ENCODE measurements around the gene CBL.

CBL gene

GRCh38 chr11:119334174-119334930 is 128.2 kb downstream of the CBL start, which contains the start of gene RNF26:
Gene RNF26 (plus strand): TSS chr11:119334527. CDS start chr11:119335123, 596 bp downstream.
- peak; percentile 87 for DNase-seq (ENCODE audit: low read depth)

- no peak for DNase-seq (ENCODE audit: low read depth)
Observed at GRCh38 chr11:119335091-119335654, 129.0 kb downstream of the CBL start.

DNA sequence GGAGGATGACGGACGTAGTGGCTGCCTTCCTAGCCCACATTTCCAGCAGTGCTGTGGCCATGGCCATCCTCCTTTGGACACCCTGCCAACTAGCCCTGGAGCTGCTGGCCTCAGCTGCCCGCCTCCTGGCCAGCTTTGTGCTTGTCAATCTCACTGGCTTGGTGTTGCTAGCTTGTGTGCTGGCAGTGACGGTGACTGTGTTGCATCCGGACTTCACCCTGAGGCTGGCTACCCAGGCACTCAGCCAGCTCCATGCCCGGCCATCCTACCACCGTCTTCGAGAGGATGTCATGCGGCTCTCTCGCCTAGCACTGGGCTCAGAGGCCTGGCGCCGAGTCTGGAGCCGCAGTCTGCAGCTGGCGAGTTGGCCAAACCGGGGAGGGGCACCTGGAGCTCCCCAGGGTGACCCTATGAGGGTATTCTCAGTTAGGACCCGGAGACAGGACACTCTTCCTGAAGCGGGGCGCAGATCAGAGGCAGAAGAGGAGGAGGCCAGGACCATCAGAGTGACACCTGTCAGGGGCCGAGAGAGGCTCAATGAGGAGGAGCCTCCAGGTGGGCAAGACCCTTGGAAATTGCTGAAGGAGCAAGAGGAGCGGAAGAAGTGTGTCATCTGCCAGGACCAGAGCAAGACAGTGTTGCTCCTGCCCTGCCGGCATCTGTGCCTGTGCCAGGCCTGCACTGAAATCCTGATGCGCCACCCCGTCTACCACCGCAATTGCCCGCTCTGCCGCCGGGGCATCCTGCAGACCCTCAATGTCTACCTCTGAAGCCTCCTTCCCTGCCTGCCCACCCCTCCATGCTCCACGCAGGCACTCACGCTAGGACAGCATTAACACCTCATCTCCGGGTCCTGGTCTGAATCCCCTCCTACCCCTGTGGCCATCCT is 129.8 kb downstream of the CBL start:
- DNase-seq (ENCODE audit: low read depth): no peak

- DNase-seq (ENCODE audit: low read depth): no peak
Observed at GRCh38 chr11:119336744-119337469, 130.8 kb downstream of the CBL start.

- DNase-seq (ENCODE audit: low read depth): no peak
Observed at GRCh38 chr11:119337581-119338317, 131.6 kb downstream of the CBL start.

GRCh38 chr11:119338318-119338890 is 132.3 kb downstream of the CBL start:
- peak; percentile 50 for DNase-seq (ENCODE audit: low read depth)

DNA sequence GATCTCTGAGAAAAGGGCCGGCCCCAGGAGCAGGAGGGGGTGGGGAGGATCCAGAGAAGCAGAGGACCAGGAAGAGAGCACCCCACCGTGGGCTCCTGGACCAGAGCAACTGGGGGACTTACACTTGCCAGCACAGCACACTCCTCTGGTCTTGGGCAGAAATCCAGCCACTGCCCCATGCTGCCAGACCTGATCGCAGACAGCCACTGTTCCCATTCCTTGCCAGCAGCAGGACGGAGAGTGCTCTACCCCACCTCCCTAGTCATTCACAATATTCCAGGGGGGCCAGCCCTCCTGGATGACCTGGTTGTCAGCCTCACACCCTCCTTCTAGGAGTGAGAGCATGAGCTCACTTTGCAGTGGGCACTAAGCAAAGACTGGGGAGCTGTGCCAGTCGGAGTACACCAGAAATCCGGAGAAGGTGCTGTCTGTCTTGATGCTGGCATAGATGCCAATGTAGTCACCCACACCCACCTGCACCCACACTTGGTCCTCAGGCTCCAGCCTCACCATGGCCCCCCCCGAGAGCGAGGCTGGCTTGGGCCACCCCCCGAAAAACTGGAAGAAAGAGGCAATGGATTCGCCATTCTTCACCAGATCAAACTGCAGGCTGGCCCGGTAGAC is 132.9 kb downstream of the CBL start:
- DNase-seq (ENCODE audit: low read depth): no peak

GRCh38 chr11:119339589-119340334 is 133.6 kb downstream of the CBL start:
- no peak for DNase-seq (ENCODE audit: low read depth)

- no peak for DNase-seq (ENCODE audit: low read depth)
Observed at GRCh38 chr11:119340335-119341221, 134.4 kb downstream of the CBL start, which contains the start of gene C1QTNF5. Gene C1QTNF5 (minus strand): TSS chr11:119340883. CDS start chr11:119340397, 486 bp downstream.

DNA sequence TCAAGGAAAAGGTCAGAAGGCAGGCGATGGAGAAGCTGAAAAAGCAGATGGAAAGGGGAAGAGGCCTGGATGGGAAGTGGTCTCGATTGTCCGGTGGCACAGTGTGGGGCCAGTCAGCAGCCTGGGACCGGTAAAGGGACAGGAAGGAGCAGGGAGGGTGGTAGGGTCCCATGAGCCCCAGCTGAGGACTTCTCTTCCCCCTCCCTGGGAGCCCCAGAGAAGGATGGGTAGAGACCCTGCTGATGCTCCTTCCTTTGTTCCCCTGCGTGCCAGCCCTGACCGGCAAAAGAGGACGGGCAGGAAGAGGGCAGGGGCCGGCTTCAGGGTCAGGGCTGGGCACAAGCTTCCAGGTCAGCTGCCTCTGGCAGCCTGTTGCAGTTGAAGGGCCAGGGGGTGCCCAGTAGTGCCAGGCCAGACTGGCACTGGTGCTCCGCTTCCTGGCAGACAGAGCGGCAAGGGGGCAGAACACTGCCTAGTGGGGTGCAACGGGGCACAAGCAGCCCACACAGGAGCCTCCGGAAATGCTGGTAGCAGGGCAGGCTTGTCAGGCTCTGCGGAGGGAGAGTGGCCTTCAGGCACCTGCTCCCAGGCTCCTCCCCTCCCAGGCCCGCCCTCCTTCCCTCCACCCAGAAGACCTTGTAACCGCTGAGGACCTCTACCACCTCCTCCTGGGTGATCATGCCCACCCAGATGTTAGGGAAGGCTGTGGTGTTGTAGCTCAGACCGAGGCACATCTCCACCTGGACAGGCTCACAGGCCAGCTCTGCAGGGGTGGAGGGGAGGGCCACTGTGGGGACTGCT is 135.3 kb downstream of the CBL start:
- DNase-seq (ENCODE audit: low read depth): no peak

DNA sequence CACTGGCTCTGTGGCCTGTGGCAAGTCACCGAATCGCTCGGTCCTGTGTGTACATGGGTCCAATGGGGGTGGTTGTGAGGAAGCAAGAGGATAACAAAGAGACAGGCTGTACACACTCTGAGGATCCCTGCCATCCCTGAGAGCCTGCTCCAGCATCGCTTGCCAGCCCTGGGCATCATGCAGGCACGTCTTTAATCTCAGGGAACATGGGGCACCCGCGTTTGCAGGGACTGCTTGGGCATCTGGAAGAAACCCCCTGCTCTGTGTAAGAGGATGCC is 135.8 kb downstream of the CBL start:
- no peak for DNase-seq (ENCODE audit: low read depth)

DNA sequence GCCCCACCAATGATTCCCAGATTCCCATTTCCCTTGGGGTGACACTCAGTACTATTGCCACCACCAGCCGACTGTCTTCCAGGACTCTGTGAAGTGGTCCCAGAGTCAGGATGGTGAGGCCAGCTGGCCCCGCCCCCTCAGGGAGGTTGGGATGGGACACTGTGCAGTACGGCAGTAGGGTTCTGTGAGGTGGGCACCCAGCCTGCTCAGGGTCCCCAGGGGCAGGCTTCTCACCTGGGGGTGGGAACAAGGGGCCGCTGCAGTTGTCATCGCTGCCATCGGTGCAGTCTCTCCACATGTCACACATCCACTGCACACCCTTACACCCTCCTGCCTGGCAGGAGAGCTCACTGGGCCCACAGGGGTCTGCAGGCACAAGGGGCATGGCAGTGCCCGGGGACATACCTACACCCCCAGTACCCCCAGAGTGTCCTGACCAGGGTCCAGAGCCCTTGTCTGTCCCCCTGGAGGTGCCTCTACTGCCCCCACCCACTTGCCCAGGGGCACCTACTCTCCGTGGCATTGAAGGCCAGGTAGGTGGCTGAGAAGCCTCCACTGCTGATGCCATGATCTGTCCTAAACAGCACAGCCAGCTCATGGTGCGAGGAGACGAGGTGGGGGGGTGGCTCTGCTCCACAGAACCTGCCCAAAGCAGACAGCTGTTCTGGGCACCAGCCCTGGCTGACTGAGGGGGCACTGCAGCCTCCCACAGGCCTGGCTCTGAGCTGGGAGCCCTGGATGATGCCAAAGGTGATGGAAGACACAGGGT is 136.4 kb downstream of the CBL start:
- DNase-seq (ENCODE audit: low read depth): no peak

- DNase-seq (ENCODE audit: low read depth): no peak
Observed at GRCh38 chr11:119343726-119344125, 137.6 kb downstream of the CBL start.

GRCh38 chr11:119344291-119345010 is 138.3 kb downstream of the CBL start:
- no peak for DNase-seq (ENCODE audit: low read depth)

GRCh38 chr11:119345685-119346084 is 139.5 kb downstream of the CBL start:
- DNase-seq (ENCODE audit: low read depth): no peak

- no peak for DNase-seq (ENCODE audit: low read depth)
Observed at GRCh38 chr11:119346605-119347004, 140.5 kb downstream of the CBL start, which contains the start of gene MFRP. Gene MFRP (minus strand): TSS chr11:119346705. CDS start chr11:119346513, 192 bp downstream.

Data from activated T-helper 9 cell treated with anti-CD3 and anti-CD28 coated beads, Interleukin-2, amount 50 U/mL, for 16 hours (primary cell).